ENCODE measurements around the gene B3GNT2. TPM values are rescaled to one million over a fixed set of nuclear protein-coding genes. Genes with fewer than 3 reads are reported as not detected.

B3GNT2 gene
- total RNA-seq, 2 experiments from 2014 or later = 28.6 to 31.7 TPM

DNA sequence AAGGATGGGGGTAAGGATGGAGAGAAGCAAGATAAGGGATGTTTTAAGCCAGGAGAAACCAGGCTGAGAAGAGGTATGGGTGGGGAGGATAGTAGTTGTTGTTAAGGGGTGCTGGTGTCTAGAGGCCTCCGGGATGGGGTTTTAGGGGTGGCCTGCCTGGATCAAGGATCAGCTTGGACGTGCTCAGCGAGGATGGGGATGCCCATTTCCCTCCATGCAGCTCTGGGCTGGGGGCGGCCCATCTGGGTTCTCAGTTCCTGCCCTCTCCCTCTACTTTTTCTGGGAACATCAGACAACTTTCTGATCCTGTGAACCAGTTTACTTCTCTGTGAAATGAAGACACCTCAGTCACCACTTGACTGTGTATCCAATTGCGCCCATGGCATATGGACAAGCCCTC, 10.1 kb downstream of the B3GNT2 start:
- peaks cover 84% of the 10 kb centered on the region for H3K4me1 Mint-ChIP-seq
- H3K9me3 Mint-ChIP-seq (ENCODE audit: low read depth) = peaks cover 1% of the 10 kb centered on the region
- peaks cover 40% of the 10 kb centered on the region for H3K36me3 Mint-ChIP-seq (ENCODE audit: low read depth)
- no peak overlapping the region for H3K4me3 Mint-ChIP-seq
- no peaks in the 10 kb centered on the region for H3K27me3 Mint-ChIP-seq
- intact Hi-C loops (cut with DNase I, micrococcal nuclease) = loop anchor here in 1 of 2 experiments (10.0 kb wide), 2 partner anchors 171 to 441 kb away; no protein-coding TSS in a partner anchor
- ATAC-seq (no peak), DNase-seq (no peak)
- CTCF ChIA-PET = no interaction called here
- no peak overlapping the region for H3K27ac Mint-ChIP-seq
- POLR2A ChIA-PET = no interaction called here

DNA sequence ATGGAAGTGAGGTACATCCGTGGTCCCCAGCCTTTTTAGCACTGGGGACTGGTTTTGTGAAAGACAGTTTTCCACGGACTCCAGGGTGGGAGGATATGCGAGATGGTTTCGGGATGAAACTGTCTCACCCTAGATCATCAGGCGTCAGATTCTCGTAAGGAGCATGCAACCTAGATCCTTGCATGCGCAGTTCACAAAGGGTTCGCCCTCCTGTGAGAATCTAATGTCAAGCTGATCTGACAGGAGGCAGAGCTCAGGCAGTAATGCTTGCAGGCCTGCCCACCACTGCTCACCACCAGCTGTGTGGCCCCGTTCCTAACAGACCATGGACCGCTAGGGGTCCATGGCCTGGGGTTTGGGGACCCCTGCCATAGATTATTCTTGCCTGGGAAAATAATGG, 11.6 kb downstream of the B3GNT2 start:
- Mint-ChIP-seq H3K27me3 (no peaks in the 10 kb centered on the region), H3K36me3 (ENCODE audit: low read depth) (peaks cover 39% of the 10 kb centered on the region)
- CTCF ChIA-PET = interaction anchor here (0.8 kb wide), 1 partner anchor 553 kb away, joined by 4 read pairs; no protein-coding TSS in a partner anchor

DNA sequence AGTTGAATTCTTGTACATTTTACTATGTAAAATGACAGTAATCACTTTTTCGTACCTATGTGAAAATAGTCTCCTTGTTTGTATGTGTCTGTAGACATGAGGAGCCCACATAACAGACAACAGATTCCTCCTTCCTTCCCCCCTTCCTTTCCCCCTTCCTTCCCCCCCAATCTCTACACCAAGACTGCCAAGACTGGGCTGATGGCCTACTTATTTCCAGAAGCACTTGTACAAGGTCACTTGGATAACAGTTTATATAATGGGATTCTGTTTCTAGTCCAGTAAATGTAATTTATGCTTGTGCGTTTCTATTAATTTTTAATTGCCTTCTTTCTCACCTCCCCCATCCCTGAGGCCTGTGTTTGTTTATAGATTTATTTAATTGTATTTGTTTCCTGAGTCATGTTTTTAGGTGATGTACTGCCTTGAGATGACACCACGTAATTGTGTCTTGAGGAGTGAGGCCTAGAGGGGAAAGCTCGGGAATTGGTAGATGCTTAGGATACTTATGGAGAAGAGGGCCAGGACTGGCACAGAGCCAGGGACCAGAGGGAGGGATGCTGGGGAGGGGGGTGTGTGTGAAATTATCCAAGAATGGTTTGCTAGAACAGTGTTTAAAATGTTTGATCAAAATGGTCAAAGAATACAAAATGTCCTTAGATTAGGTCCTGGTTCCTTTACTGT, 12.3 kb downstream of the B3GNT2 start:
- no peak for DNase-seq
- peaks cover 33% of the 10 kb centered on the region for H3K36me3 Mint-ChIP-seq (ENCODE audit: low read depth)
- peak overlapping the region; percentile 34 for H3K27ac Mint-ChIP-seq
- H3K4me3 Mint-ChIP-seq = no peak overlapping the region
- ChIA-PET POLR2A (no interaction called here), CTCF (no interaction called here)
- H3K4me1 Mint-ChIP-seq = peaks cover 82% of the 10 kb centered on the region
- ATAC-seq = no peak
- H3K27me3 Mint-ChIP-seq = no peaks in the 10 kb centered on the region
- intact Hi-C loops (cut with DNase I, micrococcal nuclease) = loop anchor here in 1 of 2 experiments (10.0 kb wide), 2 partner anchors 173 to 443 kb away; no protein-coding TSS in a partner anchor
- peaks cover 1% of the 10 kb centered on the region for H3K9me3 Mint-ChIP-seq (ENCODE audit: low read depth)

More for the DNA sequence above, 11.6 kb downstream of the B3GNT2 start:
- intact Hi-C loops (cut with DNase I, micrococcal nuclease) = loop anchor here in 1 of 2 experiments (10.0 kb wide), 2 partner anchors 173 to 443 kb away; no protein-coding TSS in a partner anchor
- Mint-ChIP-seq H3K4me1 (peaks cover 82% of the 10 kb centered on the region), H3K9me3 (ENCODE audit: low read depth) (peaks cover 1% of the 10 kb centered on the region), H3K4me3 (no peak overlapping the region), H3K27ac (no peak overlapping the region)
- POLR2A ChIA-PET = no interaction called here
- no peak for DNase-seq
- no peak for ATAC-seq

DNA sequence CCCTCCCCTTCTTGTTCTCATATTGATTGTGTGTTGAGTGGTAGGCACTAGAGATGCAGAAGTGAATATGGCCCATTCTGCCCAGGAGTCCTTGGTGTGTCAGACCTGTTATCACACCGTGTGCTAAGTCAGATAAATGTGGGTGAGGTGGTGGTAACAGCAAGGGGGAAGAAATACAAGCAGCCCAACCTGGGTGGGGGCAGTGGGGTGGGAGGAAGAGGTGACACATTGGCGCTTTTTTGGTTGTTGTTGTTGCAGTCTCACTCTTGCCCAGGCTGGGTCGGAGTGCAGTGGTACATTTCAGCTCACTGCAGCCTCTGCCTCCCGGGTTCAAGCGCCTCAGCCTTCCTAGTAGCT, 12.8 kb downstream of the B3GNT2 start:
- H3K27me3 Mint-ChIP-seq = no peaks in the 10 kb centered on the region
- H3K9me3 Mint-ChIP-seq (ENCODE audit: low read depth) = peaks cover 1% of the 10 kb centered on the region
- DNase-seq (peak; percentile 46), ATAC-seq (peak; percentile 84)
- peaks cover 82% of the 10 kb centered on the region for H3K4me1 Mint-ChIP-seq
- H3K4me3 Mint-ChIP-seq = no peak overlapping the region
- H3K27ac Mint-ChIP-seq = peak overlapping the region; percentile 34
- H3K36me3 Mint-ChIP-seq (ENCODE audit: low read depth) = peaks cover 36% of the 10 kb centered on the region
- ChIA-PET POLR2A (interaction anchor here (0.6 kb wide), 1 partner anchor 81 kb away, joined by 3 read pairs; no protein-coding TSS in a partner anchor), CTCF (no interaction called here)
- intact Hi-C loops (cut with DNase I, micrococcal nuclease) = loop anchor here in 1 of 2 experiments (10.0 kb wide), 2 partner anchors 174 to 444 kb away; no protein-coding TSS in a partner anchor

DNA sequence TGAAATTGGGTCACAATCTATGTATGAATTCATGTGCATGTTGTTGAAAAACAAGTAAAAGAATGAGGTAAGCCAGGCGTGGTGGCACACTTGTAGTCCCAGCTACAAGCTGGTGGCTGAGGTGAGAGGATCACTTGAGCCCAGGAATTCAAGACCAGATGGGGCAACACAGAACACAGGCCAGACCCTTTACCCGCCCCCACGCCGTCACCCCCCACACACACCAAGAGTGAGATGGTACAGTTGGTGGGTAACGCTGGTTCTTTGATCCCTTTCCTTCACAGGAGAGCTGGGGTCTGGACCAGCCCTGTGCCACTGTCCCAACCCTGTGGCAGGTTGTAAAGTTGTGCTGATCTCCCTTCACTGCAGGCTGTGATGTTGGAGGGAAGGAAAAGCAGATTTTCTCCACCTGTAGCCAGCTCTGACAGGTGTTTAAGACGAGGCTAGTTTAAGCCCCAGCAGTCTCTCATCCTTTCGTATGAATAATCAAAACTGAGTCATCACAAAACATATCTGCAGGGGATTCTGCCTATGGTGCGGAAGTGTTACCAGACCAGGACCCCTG, 13.6 kb downstream of the B3GNT2 start:
- intact Hi-C loops (cut with DNase I, micrococcal nuclease) = loop anchor here in 1 of 2 experiments (10.0 kb wide), 2 partner anchors 175 to 445 kb away; no protein-coding TSS in a partner anchor
- ChIA-PET POLR2A (interaction anchor here (0.6 to 1.5 kb wide), 3 partner anchors 9 to 81 kb away, joined by 3 to 4 read pairs (median 3); no protein-coding TSS in a partner anchor), CTCF (interaction anchor here (0.8 kb wide), 1 partner anchor 8 kb away, joined by 4 read pairs; no protein-coding TSS in a partner anchor)
- H3K27ac Mint-ChIP-seq = peak overlapping the region; percentile 39
- peaks cover 85% of the 10 kb centered on the region for H3K4me1 Mint-ChIP-seq
- H3K9me3 Mint-ChIP-seq (ENCODE audit: low read depth) = peaks cover 1% of the 10 kb centered on the region
- no peak for ATAC-seq
- DNase-seq = no peak
- H3K36me3 Mint-ChIP-seq (ENCODE audit: low read depth) = peaks cover 43% of the 10 kb centered on the region
- H3K27me3 Mint-ChIP-seq = no peaks in the 10 kb centered on the region
- no peak overlapping the region for H3K4me3 Mint-ChIP-seq

DNA sequence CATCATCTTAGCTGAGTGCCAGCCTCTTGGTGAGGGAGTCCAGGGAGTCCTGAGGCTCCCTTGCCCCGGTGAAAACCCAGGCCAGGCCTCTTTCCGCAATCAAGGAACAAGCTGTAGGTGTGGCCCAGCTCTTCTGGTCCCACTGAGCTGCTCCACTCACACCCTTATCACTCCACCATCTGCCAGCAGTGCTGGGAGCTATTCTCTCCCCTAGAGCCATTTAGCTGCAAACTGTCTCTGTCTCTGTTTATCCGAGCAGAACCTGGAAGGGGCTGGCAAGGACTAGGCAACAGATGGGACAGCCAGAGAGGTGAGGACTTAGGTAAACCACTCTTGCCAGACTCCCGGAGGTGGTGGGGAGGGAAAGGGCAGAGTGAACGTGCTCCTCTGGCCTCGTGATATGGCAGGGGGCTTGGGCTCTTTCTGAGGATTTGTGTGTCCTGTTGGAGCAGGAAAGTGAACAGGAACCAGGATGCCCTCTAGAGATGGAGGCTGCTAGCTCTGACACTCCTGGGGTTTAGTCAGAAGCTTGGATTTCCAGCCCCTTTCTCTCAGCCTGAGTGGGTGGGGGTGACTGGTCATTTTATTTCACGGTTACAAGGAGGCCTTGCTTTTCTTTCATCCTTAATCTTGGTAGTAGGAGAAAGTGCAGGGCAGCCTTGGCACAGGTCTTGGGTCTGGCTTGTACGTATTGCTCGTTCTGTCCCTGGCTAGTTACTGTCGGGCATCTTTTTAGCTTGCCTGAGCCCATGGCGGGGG, 19.6 kb downstream of the B3GNT2 start:
- POLR2A ChIA-PET = interaction anchor here (0.6 to 1.4 kb wide), 2 partner anchors 14 to 1522 kb away, joined by 4 to 8 read pairs; no protein-coding TSS in a partner anchor
- CTCF ChIA-PET = interaction anchor here (0.9 kb wide), 1 partner anchor 37 kb away, joined by 4 read pairs; no protein-coding TSS in a partner anchor
- Mint-ChIP-seq H3K27me3 (no peaks in the 10 kb centered on the region), H3K4me1 (peaks cover 84% of the 10 kb centered on the region), H3K36me3 (ENCODE audit: low read depth) (peaks cover 53% of the 10 kb centered on the region), H3K9me3 (ENCODE audit: low read depth) (peaks cover 5% of the 10 kb centered on the region), H3K27ac (peak overlapping the region; percentile 43), H3K4me3 (no peak overlapping the region)
- no peak for DNase-seq
- intact Hi-C loops (cut with DNase I, micrococcal nuclease) = no loop called here
- ATAC-seq = no peak

DNA sequence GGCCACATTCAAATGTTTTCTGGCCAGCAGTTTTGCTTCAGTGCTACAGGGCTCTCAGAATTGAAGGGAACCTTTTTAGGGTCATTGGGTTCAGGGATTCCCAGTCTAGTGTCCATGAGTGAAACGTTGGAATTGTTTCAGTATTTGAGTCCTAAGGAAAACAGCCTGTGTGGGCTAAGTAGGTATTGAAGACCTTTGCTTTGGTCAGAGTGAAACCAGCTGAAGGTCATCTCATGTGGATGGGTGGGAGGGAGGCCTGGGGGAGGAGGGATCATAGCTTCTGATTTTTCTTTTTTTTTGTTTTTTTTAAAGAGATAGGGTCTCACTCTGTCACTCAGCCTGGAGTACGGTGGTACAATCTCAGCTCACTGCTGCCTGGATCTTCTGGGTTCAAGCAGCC, 20.2 kb downstream of the B3GNT2 start:
- Mint-ChIP-seq H3K9me3 (ENCODE audit: low read depth) (peaks cover 7% of the 10 kb centered on the region), H3K27me3 (no peaks in the 10 kb centered on the region), H3K36me3 (ENCODE audit: low read depth) (peaks cover 55% of the 10 kb centered on the region), H3K4me3 (no peak overlapping the region), H3K4me1 (peaks cover 90% of the 10 kb centered on the region), H3K27ac (peak overlapping the region; percentile 43)
- DNase-seq (no peak), ATAC-seq (no peak)
- intact Hi-C loops (cut with DNase I, micrococcal nuclease) = no loop called here
- CTCF ChIA-PET = interaction anchor here (0.7 kb wide), 1 partner anchor 16 kb away, joined by 3 read pairs; no protein-coding TSS in a partner anchor
- POLR2A ChIA-PET = interaction anchor here (0.9 to 1.4 kb wide), 2 partner anchors 15 to 16 kb away, joined by 4 read pairs; no protein-coding TSS in a partner anchor

DNA sequence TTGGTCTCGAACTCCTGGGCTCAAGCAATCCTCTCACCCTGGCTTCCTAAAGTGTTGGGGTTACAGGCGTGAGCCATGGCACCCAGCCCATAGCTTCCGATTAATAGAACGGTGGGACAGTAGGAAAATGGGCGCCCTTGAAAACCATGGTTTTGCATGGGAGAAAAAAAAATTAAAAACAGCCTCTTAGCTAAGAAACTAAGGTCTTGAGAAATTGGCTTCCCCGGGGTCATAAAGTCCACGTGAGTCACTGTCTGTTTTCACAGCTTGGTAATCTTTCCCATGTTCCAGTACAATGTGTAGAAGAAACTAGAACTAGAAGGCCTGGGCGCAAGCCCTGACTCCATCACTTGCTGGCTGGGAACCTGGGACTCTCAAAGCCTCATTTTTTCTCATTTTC, 20.7 kb downstream of the B3GNT2 start:
- peak; percentile 57 for ATAC-seq
- Mint-ChIP-seq H3K4me3 (no peak overlapping the region), H3K27me3 (no peaks in the 10 kb centered on the region), H3K9me3 (ENCODE audit: low read depth) (peaks cover 7% of the 10 kb centered on the region), H3K4me1 (peaks cover 90% of the 10 kb centered on the region), H3K27ac (peak overlapping the region; percentile 14), H3K36me3 (ENCODE audit: low read depth) (peaks cover 54% of the 10 kb centered on the region)
- DNase-seq = peak; percentile 28
- CTCF ChIA-PET = interaction anchor here (0.7 kb wide), 1 partner anchor 16 kb away, joined by 3 read pairs; no protein-coding TSS in a partner anchor
- intact Hi-C loops (cut with DNase I, micrococcal nuclease) = no loop called here
- POLR2A ChIA-PET = interaction anchor here (0.9 kb wide), 1 partner anchor 16 kb away, joined by 4 read pairs; no protein-coding TSS in a partner anchor

DNA sequence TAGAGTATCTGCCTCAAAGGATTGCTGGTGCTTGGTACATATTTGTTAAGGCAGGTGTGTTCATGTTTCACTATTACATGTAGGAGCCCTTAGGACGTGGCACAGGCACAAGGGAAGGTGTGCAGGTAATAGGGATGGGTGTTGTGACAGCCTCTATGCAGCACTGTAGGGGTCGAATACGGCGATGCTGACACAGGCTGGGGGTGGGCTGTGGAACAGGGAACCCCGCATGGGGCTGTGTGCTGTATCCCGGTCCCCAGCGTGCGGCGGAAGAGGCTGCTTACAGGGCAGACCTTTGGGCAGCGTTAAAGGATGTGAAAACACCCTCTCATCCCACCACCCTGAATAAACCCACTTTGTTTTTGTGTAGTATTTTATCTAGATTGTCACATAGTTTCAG, 21.5 kb downstream of the B3GNT2 start:
- POLR2A ChIA-PET = no interaction called here
- ATAC-seq (no peak), DNase-seq (no peak)
- Mint-ChIP-seq H3K27me3 (no peaks in the 10 kb centered on the region), H3K36me3 (ENCODE audit: low read depth) (peaks cover 54% of the 10 kb centered on the region), H3K27ac (no peak overlapping the region), H3K9me3 (ENCODE audit: low read depth) (peaks cover 7% of the 10 kb centered on the region), H3K4me1 (peaks cover 90% of the 10 kb centered on the region), H3K4me3 (no peak overlapping the region)
- intact Hi-C loops (cut with DNase I, micrococcal nuclease) = no loop called here
- CTCF ChIA-PET = no interaction called here

DNA sequence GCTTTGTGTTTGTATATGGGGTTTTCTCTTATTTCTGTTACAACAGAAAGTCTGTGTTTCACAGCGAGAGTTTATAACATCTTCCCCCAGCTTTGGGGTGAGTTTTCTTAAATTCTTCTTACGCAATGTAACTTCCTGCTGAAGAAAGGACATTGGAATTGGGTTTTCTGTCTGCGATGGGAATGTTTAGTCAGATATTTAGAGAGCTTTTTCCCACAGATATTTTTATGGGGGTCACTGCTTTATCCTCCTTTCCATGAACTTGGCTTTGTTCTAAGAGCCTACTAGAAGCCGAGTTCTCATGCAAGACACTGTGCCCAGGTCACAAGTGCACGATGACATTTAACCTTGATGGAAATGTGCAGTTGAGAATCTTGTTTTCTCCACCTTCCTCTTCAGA, 22.1 kb downstream of the B3GNT2 start:
- intact Hi-C loops (cut with DNase I, micrococcal nuclease) = no loop called here
- peaks cover 90% of the 10 kb centered on the region for H3K4me1 Mint-ChIP-seq
- H3K27ac Mint-ChIP-seq = no peak overlapping the region
- ATAC-seq = no peak
- H3K27me3 Mint-ChIP-seq = no peaks in the 10 kb centered on the region
- no peak for DNase-seq
- CTCF ChIA-PET = no interaction called here
- peaks cover 60% of the 10 kb centered on the region for H3K36me3 Mint-ChIP-seq (ENCODE audit: low read depth)
- no peak overlapping the region for H3K4me3 Mint-ChIP-seq
- POLR2A ChIA-PET = no interaction called here
- H3K9me3 Mint-ChIP-seq (ENCODE audit: low read depth) = peaks cover 7% of the 10 kb centered on the region
